Activated naive CD4-positive, alpha-beta T cell (primary cell): ENCODE measurements around the gene GPX4.
"Not testable (repeated sequence)": the region's sequence is repeated elsewhere in the genome, so short reads cannot be mapped to it uniquely, and the experiment has no call there.

Experiments used
- DNase-seq, 4 experiments: peaks; one replicate each; lab custom pipeline; 2025; lab: John Stamatoyannopoulos, UW

Gene GPX4

DNA sequence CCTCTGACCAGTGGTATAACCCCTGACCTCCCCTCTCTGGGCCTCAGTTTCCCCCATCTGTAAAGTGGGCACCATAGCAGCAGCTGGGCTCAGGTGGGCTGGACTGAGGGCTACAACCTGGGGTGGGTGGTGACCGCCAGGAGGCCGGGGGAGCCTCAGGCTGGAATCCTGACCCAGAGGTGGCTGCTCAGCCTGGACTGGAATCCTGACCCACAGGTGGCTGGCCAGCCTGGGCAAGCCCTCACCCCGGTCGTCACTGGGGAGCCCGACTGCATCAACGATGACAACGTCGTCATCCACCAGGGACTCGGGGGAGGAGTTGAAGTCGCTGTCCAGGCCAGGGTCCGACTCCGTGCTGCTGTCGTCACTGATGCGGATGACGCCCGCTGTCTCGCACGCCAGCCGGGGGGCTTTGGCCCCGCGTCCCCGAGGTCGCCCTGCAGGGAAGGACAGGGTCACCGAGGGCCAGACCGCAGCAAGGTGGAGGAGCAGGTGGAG lies 10.2 kb downstream of the GPX4 start:
- DNase-seq, result no peak

DNA sequence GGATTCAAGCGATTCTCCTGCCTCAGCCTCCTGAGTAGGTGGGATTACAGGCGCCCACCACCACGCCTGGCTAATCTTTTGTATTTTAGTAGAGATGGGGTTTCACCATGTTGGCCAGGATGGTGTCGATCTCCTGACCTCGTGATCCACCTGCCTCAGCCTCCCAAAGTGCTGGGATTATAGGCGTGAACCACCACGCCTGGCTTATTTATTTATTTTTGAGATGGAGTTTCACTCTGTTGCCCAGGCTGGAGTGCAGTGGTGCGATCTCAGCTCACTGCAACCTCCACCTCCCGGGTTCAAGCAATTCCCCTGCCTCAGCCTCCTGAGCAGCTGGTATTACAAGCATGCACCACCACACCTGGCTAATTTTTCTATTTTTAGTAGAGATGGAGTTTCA lies 10.9 kb downstream of the GPX4 start:
- not testable (repeated sequence) for DNase-seq

DNA sequence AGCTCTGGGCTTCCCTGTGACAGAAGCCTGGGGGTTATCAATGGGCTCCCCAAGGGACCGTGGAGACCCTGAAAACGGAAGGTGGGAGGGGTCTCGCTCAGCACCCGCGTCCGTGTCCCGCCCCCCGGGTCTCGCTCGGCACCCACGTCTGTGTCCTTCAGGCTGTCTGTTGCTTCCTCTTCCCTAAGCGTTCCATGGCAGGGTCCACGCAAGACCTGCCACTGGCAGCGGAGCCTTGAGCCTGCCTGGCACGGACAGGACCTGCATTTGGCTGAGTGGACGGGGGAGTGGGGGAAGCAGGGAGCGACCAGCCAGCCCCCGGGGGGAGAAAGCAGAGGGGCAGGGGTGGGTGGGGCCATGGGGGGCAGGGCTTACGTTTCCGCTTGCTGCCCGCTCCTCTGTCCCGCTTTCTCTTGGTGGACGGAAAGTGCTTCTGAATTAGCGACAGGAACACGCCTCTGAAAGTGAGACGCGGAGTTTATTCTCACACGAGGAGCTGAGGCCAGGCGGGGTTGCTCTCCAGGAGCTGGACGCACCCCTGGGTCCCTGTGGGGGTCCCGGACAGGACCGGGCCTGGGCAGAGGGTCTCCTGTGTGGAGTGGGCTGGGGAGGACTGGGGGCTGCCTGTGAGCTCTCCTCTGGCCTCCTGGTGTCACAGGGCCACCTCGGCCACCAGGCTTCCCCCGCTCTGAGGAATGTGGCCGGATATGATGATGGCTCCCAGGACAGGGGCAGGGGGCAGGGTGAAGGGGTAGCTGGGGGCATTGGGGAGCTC lies 12.0 kb downstream of the GPX4 start:
- no peak for DNase-seq

DNA sequence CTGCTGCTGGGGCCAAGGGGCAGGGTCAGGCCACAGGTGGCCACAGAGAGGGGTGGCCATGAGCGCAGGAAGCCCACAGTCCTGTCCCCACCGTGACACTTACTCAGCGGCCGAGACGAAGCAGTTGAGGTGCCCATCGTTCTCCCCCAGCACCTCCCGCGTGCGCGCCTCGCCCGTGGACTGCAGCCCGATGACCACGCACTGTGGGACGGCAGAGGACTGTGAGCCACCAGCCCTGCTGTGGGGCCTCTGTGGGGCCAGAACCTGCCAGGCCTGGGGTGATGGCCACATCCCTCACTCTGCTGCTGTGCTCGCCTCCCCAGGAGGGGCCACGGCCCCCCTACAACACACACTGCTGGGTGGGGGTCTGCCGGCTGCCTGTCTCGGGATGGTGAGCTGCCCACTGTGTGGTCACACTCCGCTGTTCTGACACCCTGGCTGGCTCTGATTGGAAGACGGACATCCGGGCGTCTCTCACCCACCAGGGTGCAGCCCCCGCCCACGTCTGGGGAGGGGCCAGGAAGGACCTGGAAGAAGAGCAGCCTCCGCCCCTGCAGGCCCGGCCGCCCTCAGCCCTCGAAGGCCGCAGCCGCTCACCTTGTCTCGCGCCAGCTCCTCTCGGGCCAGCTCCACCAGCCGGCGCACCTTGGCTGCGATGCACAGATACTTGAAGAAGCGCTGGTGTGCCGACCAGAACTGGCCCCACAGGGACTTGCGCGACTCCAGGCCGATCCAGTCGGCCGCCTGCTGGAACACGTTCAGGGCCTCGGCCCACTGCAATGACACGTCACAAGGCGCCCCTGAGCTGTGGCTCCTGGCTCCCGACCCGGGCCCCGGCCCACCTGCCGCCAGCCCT lies 13.2 kb downstream of the GPX4 start:
- no peak for DNase-seq

DNA sequence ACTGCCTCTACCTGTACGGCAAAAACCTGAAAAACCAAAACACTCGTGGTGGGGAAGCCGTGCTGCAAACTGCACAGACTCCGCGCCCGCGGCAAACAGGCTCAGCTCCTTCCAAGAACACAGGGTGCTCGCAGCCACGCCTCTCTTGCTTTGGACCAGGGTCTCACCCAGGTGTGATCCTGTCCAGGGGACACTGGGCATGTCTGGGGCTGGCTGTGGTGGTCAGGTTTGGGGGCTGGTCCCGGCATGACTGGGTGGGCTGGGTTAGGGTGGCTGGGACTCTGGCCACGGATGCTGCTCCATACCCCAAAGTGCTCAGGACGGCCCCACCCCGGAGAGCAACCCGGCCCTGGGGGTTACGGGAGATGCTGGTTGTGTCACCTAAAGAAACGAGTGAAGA lies 13.9 kb downstream of the GPX4 start:
- no peak for DNase-seq

DNA sequence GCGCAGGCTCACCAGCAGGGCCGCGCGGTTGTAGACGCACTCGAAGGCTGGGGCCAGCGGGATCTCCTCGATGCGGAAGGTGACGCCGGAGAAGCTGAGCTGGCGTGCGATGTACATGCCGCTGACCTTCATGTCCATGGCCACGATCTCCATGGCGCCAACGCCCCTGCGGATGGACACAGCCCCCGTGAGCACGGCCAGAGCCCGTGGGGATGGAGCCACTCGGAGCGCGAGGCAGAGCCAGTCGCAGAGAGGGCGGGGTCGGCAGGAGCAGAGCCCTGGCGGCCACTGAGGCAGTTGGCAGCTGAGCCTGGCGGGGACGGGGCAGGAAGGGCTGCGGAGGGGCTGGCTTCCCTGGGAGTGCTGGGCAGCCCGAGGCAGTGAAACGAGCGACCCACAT lies 15.2 kb downstream of the GPX4 start:
- no peak for DNase-seq

DNA sequence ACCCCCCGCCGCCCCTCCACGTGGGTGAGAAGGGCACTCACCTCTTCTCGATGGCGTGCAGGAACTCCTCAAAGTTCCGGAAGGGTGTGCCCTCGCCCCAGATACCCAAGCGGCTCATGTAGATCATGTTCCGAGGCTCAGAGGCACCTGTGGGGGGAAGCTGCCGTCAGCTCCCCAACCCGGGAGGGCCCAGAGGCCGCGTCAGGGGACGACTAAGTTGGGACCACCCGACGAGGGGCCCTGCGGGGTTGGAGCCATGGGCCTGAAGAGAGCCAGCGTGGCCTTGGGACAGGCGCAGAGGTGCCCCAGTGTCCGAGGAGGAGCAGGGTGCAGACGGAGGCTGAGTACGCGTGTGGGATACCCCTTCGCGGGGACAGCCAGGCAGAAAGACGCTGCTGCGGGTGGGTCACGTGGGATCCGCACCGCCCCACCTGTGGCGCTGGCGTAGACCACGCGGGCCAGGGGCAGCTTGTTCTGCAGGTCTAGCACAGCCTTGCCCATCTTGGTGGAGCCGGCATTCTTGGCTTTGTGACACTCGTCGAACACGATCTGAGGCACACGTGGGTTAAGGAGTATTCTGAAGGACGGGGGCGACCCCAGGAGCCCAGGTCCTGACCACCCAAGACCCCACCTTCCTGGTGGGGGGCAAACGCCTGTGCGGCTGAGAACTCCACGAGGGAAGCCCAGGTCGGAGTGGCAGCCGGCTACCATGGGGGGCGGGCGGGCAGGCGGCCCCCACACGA lies 15.9 kb downstream of the GPX4 start:
- no peak for DNase-seq

DNA sequence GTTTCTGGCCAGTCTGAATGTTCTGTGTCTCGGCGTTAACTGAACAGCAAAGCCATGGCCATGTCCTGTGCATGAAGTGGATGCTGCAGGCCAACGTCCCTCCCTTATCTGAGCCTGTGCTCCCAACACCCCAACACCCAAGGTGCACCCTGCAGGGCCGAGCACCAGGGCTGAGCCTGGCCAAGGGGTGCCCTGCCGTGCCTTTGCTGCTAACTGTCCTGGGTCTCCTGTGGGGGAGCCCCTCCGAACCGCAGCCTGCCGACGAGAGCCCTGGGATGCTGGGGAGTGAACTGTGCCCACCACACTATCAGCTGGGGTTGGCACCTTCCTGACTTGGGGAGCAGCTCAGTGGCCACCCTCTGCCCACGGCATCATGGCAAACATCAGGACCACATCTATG lies 17.6 kb downstream of the GPX4 start:
- DNase-seq, result no peak

DNA sequence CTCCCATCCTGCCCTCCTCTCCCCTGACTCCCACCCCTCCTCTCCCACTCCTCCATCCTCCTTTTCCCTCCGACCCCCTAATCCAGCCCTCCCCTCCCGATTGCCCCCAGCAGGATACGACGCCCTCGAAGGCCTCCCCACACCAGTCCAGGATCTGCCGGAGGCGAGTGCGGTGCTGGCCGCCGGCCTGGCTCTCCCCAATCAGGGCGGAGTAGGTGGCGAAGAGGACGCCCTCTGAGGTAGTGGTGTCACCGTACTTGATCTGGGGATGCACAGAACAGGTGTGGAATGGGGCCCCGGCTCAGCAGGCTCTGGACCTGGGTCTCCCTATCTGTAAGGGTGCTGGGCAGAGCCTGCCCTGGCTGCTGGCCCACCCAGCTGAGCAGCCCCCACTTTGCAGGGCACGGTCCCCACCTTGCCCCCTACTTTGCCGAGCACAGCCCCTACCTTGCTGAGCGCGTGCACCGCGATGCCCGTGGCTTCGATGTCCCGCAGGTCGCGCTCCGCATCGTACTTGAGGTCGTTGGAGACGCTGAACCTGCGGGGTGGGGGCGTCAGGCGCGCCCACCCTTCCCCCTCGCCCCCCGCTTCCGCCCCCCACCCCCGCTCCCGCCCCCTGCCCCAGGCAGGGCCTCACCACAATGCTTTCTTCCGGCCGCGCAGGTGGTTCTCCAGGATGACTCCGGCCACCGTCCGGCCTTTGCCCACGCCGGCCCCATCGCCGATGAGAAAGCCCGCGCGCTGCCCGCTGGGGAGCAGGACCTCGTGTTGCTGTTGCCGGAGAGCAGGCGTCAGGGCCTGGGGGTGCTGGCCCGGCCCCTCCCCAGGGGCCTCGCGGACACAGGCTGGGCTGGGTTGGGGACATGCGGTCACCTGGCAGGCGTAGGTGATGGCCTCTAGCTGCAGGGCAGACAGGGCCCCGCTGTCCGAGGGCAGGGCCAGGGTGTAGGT lies 18.5 kb downstream of the GPX4 start:
- no peak for DNase-seq

DNA sequence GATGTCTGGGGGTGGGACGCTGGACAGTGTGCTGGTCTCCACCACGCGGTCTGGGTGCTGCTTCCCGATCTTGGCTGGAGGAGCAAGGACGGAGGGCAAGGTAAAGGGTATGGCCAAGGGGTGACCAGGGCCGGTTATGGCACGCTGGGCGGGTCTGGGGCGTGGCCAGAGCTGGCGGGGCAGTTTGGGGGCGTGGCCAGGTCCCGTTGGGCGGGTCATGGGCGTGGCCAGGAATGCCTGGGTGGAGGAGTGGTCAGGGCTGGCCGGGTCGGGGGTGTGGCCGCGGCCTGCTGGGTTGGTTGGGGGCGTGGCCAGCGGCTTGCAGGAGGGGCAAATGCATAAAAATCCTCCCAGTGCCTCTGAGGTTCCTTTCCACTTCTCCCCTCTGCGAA lies 19.2 kb downstream of the GPX4 start:
- DNase-seq, result no peak

DNA sequence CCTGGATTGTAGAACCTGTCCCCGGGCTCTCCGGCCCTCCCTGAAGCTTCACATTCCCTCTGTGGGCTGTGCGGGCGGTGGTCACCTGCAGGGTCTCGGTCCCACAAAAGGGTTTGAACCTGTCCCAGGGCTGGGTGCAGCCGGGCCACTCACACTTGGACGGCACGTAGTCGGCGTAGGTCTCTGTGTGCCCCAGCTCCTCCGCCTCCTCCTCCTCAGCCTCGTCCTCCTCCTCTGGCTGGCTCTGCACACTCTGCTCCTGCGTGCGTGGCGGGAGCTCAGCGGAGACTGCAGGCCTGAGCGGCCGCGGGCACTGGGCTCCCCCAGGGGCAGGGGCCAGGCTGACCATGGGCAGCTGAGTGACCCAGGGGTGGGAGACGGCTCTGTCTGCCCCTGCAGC lies 19.6 kb downstream of the GPX4 start:
- no peak for DNase-seq

DNA sequence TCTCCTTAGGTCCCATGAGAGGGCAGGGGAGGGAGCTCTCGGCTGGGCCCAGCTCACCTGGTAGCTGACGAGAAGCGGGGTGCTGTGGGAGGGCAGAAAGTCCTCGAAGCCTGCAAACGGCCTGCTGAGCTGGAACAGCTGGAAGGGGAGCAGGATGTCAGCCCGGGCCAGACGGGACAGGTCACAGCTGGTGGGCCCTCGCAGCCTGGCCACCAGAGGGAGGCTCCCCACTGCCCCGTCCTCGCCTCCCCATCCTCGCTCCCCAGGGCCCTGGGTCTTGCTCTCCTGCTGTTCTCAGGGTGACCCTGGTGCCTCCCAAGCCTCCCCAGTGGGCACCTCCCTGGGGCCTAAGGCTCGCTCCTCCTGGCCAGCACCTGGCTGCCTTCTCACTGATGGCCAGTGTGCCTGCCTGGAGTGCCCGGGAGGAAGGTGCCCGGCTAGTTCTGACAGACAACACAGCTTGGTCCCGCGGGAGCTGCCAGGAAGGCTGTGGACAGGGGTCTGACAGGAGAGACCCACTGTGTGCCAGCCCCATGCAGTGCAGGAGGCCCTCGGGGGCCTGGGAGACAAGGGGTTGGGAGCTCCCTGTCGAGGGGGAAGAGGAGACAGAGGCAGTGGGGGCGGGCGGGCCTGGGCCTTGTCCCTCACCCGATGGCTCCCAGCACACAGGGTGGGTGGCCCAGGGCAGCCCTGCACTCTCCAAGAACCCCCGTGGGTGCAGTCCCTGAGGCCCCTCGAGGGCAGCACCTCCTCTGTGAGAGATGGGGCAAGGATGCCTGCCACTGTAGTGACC lies 20.3 kb downstream of the GPX4 start:
- DNase-seq, result no peak

DNA sequence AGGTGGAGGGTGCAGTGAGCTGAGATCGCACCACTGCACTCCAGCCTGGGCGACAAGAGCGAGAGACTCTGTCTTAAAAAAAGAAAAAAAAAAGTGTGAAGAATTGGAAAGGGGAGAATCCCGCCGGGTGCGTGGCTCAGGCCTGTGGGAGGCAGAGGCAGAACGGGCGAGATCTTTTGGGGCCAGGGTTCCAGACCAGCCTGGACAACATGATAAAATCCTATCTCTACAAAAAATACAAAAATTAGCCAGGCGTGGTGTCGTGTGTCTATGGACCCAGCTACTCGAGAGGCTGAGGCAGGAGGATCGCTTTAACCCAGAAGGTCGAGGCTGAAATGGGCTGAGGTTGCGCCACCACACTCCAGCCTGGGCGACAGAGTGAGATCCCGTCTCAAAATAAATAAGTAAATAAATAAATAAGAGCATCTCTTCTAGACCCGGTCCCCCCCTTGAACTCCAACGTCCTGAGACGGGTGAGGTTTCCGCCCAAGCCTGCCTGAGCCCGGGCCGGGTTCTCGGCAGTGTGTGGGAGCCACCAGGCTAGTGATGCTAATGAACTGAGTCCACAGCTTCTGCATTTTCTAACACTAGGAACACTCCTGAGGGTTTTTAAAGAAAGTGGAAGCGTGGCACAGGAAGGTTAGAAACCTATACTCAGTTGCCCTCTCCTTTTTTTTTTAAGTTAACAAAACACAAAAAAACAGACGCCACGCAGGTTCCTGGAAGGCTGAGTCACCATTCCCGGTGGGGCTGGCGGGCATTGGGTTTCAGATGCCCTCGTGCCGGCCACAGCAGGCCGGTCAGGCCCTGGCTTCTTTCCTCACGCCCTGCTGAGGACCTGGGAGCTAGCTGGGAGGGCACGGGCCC lies 22.0 kb downstream of the GPX4 start:
- DNase-seq, result no peak

DNA sequence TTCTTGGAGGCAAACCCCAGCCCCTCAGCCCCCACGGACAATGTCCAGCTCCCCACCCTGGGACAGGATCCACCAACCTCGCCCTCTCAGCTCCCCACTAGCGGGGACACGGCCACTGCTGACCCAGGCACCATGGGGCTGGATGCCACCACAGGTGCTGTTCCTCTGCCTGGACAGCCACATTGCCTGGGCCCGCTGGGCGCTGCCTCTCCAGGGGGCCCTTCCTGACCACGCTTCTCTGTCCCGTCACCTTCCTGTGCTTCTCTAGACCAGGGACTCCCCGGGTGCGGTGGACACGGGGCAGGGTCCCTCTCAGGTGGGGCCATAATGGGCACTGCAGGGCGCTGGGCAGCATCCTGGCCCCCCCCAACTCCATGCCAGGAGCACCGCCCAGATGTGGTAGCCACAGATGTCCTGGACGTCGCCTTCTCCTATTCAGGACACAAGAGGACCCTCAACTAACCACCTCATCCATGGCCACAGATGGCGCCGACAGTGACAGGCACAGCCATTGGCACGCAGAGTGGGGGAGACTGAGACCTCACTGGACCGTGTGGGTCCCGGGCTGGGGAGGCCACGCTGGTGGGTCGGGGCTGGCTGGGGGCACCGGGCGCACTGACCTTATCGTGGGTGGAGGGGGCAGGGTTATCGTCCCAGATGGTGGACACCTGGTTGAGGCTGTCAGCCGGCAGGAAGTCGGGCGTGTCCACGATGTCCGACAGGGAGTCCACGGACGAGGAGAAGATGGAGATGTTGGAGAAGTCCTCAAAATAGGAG lies 23.4 kb downstream of the GPX4 start:
- DNase-seq, result no peak

DNA sequence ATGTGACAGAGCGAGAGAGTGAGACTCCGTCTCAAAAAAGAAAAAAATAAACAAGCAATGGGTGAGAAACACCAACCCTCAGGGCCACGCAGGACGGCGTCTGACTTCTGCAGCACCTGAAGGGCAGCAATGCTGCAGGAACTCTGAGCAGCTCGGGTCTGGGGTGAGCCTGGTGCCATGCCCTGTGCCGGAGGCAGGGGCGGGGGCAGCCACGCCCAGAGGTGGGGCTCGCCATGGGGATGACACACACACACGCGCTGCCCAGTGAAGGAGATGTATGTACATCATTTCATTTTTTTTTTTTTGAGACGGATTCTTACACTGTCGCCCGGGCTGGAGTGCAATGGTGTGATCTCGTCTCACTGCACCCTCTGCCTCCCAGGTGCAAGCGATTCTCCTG lies 24.3 kb downstream of the GPX4 start:
- no peak for DNase-seq

DNA sequence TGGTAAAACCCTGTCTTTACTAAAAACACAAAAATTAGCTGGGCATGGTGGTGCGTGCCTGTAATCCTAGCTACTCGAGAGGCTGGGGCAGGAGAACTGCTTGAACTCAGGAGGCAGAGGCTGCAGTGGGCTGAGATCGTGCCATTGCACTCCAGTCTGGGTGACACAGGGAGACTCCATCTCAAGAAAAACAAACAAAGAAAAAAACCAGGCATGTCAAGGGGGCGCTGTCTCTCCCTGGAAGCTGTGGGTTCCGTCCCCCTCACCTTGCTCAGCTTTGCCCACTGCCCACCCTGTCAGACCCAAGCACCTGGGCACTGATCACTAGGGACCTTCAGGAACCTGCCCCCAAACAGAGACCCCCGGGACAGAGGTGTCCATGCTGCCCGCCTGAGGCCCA lies 25.3 kb downstream of the GPX4 start:
- DNase-seq, result not testable (repeated sequence)

DNA sequence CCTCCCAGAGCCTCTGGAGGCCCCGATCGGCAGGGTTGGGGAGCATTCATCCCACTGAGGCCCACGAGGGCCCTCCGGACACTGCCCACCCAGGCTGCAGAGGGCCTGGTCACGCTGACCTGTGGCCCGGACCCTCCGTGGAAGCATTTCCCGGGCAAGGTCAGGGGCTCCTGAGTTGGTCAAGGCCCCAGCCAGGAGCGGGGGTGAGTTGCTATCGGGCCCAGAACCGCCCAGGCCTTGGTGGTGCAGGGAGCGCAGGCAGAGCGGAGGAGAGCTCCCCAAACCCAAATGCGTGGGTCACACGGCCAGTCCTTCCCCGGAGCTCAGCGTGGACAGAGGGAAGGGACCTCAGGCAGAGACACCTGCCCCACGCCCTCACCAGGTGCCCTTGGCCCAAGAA lies 25.7 kb downstream of the GPX4 start:
- DNase-seq, result no peak

DNA sequence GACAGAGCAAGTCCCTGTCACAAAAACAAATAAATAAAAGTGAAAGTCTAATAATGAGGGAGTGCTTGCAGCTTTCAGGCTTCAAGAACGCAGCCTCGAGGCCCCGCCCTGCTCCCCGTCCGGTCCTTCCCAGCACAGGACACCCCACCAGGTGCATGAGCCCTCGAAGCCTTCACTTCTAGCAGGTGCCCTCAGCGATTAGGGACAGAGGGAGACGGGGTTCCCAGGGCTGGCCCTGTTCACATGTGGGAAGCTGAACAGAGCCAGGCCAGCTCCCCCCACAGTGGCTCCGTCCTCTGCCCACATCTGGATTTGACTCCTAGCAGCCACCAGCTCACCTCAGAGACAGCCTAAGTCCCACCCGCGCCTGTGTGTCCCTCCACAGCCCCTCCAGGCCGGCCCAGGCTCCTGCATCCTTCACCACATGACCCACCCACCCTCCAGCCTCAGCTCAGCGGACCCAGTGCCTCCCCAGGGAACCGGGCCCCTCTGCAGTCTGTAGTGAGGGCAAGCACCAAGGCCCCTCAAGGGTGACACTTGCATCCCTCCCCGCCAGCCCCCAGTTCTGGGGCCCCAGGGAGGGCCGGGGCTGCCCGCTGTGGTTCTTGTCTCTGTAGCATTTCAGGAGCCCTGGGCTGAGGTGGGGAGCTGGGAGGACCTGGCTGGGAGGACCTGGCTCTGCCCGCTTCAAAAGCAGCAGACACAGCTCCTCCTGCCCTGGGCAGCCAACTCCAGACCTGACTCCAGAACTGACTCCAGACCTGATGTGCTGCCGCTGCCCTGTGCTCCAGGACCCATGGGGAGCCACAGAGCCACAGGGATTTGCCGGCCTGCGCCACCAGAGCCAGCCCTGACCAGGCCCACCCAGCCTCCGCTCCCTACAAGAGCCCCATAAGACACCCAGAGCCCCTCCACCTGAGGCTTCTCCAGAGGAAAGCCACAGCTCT lies 27.2 kb downstream of the GPX4 start:
- DNase-seq, result peak in 2 of 4 experiments; percentile 54 to 59
